ENCODE results near the gene SBNO2. TPM values are rescaled to one million over a fixed set of nuclear protein-coding genes. Genes with fewer than 3 reads are reported as not detected.

The SBNO2 gene
- total and polyA plus RNA-seq, 9 of the 15 experiments (the other 6 are each of a cell fraction or from before 2014, with no cell fraction given), result 0.01 to 46.2 (median 6.7) TPM

DNA sequence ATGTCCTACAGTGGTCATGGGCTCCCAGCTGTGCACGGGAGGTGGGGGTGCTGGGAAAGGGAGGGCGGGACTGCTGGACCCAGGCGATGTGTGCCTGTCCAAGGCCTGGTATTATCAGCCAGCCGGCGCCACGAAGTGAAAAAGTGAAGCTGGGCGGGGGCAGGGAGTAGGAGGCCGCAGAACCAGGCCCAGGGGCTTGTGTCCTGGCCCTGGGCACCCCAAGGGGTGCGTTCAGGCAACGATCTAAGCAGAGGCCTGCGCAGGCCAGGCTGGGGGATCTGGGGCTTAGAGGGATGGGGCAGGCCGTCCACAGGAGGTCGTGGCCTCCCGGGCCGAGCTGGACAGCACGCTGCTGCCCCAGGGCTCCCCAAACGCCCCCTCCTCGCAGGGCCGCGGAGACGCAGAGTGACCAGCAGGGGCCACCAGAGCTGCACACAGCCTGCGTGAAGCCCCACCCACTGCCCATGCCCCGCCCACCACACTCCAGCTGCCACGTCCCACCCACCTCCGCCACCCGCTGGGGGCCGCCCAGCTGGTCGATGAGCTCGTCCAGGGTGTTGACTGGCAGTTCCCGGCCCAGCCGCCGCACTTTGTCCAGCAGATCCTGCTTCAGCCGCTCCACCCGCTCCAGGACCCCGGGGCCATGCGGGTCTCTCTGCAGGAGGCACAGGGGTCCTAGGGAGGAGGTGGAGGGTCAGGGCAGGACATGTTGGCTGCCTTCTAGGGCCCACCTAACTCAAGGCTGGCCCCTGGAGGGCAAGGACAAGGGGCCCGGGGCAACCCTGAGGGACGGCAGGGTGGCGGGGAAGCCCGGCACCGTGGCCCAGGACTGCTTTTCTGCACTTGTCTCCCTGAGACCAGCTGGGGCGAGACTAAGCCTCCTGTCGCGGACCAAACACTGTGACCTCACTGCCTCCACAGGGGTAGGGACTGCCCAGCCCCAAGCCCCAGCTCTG, 60.8 kb downstream of the SBNO2 start (continued):
- TF ChIP-seq, protein P1, sequence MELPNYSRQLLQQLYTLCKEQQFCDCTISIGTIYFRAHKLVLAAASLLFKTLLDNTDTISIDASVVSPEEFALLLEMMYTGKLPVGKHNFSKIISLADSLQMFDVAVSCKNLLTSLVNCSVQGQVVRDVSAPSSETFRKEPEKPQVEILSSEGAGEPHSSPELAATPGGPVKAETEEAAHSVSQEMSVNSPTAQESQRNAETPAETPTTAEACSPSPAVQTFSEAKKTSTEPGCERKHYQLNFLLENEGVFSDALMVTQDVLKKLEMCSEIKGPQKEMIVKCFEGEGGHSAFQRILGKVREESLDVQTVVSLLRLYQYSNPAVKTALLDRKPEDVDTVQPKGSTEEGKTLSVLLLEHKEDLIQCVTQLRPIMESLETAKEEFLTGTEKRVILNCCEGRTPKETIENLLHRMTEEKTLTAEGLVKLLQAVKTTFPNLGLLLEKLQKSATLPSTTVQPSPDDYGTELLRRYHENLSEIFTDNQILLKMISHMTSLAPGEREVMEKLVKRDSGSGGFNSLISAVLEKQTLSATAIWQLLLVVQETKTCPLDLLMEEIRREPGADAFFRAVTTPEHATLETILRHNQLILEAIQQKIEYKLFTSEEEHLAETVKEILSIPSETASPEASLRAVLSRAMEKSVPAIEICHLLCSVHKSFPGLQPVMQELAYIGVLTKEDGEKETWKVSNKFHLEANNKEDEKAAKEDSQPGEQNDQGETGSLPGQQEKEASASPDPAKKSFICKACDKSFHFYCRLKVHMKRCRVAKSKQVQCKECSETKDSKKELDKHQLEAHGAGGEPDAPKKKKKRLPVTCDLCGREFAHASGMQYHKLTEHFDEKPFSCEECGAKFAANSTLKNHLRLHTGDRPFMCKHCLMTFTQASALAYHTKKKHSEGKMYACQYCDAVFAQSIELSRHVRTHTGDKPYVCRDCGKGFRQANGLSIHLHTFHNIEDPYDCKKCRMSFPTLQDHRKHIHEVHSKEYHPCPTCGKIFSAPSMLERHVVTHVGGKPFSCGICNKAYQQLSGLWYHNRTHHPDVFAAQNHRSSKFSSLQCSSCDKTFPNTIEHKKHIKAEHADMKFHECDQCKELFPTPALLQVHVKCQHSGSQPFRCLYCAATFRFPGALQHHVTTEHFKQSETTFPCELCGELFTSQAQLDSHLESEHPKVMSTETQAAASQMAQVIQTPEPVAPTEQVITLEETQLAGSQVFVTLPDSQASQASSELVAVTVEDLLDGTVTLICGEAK (IDR thresholded peaks at IDR 0.05), result no peak
- TF ChIP-seq, protein P1 (CRISPR knock-in tag; IDR thresholded peaks at IDR 0.05), result no peak
- TF ChIP-seq ZNF324 (CRISPR knock-in tag; IDR thresholded peaks at IDR 0.05) (no peak), FOSL1 (tag; conservative IDR thresholded peaks at IDR 0.05) (no peak), KLF10 (CRISPR knock-in tag; IDR thresholded peaks at IDR 0.05) (no peak), ZNF431 (CRISPR knock-in tag; IDR thresholded peaks at IDR 0.05) (no peak), BRD4 (IDR thresholded peaks at IDR 0.05) (no peak), ESRRA (IDR thresholded peaks at IDR 0.05; ENCODE audit: borderline replicate concordance, low read depth) (no peak), NFIC (IDR thresholded peaks at IDR 0.05) (peak; percentile 23; the same call in 1 of the 2 replicates), TOE1 (IDR thresholded peaks at IDR 0.05; ENCODE audit: borderline replicate concordance) (no peak; the same call in 1 of the 2 replicates), TOE1 (CRISPR knock-in tag; IDR thresholded peaks at IDR 0.05; ENCODE audit: borderline replicate concordance, low read depth) (no peak), NCOA1 (IDR thresholded peaks at IDR 0.05; ENCODE audit: low read depth) (no peak), ZNF79 (CRISPR knock-in tag; IDR thresholded peaks at IDR 0.05; ENCODE audit: low read depth) (no peak), MEF2D (tag; conservative IDR thresholded peaks at IDR 0.05; ENCODE audit: low read depth) (no peak), XRCC5 (IDR thresholded peaks at IDR 0.05; ENCODE audit: low read depth, low read length) (peak; percentile 47; the same call in 1 of the 2 replicates), TSC22D4 (tag; IDR thresholded peaks at IDR 0.05) (no peak)
- TF ChIP-seq, protein P2, sequence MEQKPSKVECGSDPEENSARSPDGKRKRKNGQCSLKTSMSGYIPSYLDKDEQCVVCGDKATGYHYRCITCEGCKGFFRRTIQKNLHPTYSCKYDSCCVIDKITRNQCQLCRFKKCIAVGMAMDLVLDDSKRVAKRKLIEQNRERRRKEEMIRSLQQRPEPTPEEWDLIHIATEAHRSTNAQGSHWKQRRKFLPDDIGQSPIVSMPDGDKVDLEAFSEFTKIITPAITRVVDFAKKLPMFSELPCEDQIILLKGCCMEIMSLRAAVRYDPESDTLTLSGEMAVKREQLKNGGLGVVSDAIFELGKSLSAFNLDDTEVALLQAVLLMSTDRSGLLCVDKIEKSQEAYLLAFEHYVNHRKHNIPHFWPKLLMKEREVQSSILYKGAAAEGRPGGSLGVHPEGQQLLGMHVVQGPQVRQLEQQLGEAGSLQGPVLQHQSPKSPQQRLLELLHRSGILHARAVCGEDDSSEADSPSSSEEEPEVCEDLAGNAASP (IDR thresholded peaks at IDR 0.05), result no peak
